ENCODE results near the gene MNX1. TPM values are rescaled to one million over a fixed set of nuclear protein-coding genes. Genes with fewer than 3 reads are reported as not detected.

Gene MNX1
- total and polyA plus RNA-seq, 2 donors (not counting 3 experiments of a cell fraction or from before 2014, with no cell fraction given): not detected

DNA sequence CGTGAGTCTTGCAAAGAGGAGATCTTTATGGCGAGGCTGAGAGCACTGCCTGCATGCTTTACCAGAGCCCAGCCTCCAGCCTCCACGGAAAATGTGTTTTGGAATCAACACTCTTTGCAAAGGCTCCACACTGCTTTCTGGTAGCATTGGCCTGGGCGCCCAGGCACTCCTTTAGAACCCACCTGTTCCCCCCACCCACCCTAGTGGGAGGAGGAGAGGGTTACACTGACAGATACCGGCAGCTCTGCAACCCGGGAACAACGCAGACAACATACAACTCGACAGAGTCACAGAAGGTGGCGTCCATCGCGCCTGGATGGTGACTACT is 5.5 kb upstream of the MNX1 start:
- Histone ChIP-seq H3K27me3 (ENCODE audit: control insufficient read depth in 2 of 2, insufficient read depth in 2 of 2, low read length in 2 of 2) (peaks cover 98 to 100% of the 10 kb centered on the region in 2 experiments), H3K79me2 (ENCODE audit: control insufficient read depth, insufficient read depth, low read length) (no peaks in the 10 kb centered on the region), H3K9me3 (replicated peaks; ENCODE audit: control insufficient read depth, insufficient read depth, low read length) (no peaks in the 10 kb centered on the region), H3K4me2 (ENCODE audit: insufficient read depth, low read length) (no peak overlapping the region), H3K36me3 (ENCODE audit: control insufficient read depth in 2 of 2, extremely low read depth in 1 of 2, insufficient read depth in 2 of 2, low read length in 2 of 2) (no peaks in the 10 kb centered on the region), H2AFZ (ENCODE audit: low read depth, low read length) (no peak overlapping the region), H3K9me1 (replicated peaks; ENCODE audit: control insufficient read depth, extremely low read depth, insufficient read depth, low read length) (no peaks in the 10 kb centered on the region), H3K27ac (ENCODE audit: insufficient read depth, low read depth, low read length) (no peak overlapping the region), H4K20me1 (replicated peaks; ENCODE audit: control insufficient read depth, extremely low read depth, insufficient read depth, low read length) (no peaks in the 10 kb centered on the region), H3K9ac (replicated peaks; ENCODE audit: extremely low read depth, insufficient read depth, low read length) (no peak overlapping the region), H3K4me1 (ENCODE audit: control insufficient read depth, extremely low read depth, insufficient read depth, low read length) (no peaks in the 10 kb centered on the region), H3K4me3 (replicated peaks in 1 of 3; ENCODE audit: insufficient read depth in 1 of 3, low read depth in 1 of 3, low read length in 3 of 3) (no peak overlapping the region)
- FAIRE-seq (no peak), DNase-seq (ENCODE audit: low read depth, low spot score) (no peak)
- POLR2A ChIA-PET: no interaction called here
- no TSS peak for BruUV-seq (replicated peaks)
- CTCF ChIA-PET: no interaction called here
- dilution Hi-C loops (cut with MboI; ENCODE audit: extremely low pct_ligation_motif_present, low sequenced_read_pairs) (no loop called here), intact Hi-C loops (cut with micrococcal nuclease) (loop anchor here (5.0 kb wide), 1 partner anchor 121 kb away; the partner anchor contains the start of gene UBE3C)
- TF ChIP-seq POLR2AphosphoS5 (IDR thresholded peaks at IDR 0.05; ENCODE audit: insufficient read depth, low read depth, low read length) (no peak), GATA2 (IDR thresholded peaks at IDR 0.05; ENCODE audit: insufficient read depth, insufficient read length, low read depth, low read length) (no peak), MYC (IDR thresholded peaks at IDR 0.05; ENCODE audit: low read depth, low read length) (no peak), JUN (IDR thresholded peaks at IDR 0.05; ENCODE audit: borderline replicate concordance, insufficient read depth, insufficient read length, low read depth) (no peak), POLR2A (IDR thresholded peaks at IDR 0.05; ENCODE audit: low read depth, low read length) (no peak), FOS (IDR thresholded peaks at IDR 0.05; ENCODE audit: borderline replicate concordance, insufficient read depth, low read length) (no peak), EZH2 (IDR thresholded peaks at IDR 0.05; ENCODE audit: borderline replicate concordance, low read depth, low read length, severe bottlenecking) (no peak)
- TF ChIP-seq, protein P1, sequence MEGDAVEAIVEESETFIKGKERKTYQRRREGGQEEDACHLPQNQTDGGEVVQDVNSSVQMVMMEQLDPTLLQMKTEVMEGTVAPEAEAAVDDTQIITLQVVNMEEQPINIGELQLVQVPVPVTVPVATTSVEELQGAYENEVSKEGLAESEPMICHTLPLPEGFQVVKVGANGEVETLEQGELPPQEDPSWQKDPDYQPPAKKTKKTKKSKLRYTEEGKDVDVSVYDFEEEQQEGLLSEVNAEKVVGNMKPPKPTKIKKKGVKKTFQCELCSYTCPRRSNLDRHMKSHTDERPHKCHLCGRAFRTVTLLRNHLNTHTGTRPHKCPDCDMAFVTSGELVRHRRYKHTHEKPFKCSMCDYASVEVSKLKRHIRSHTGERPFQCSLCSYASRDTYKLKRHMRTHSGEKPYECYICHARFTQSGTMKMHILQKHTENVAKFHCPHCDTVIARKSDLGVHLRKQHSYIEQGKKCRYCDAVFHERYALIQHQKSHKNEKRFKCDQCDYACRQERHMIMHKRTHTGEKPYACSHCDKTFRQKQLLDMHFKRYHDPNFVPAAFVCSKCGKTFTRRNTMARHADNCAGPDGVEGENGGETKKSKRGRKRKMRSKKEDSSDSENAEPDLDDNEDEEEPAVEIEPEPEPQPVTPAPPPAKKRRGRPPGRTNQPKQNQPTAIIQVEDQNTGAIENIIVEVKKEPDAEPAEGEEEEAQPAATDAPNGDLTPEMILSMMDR (IDR thresholded peaks at IDR 0.05; ENCODE audit: extremely low read depth in 1 of 2, insufficient read depth in 1 of 2, low read depth in 1 of 2, low read length in 2 of 2): no peak
- TF ChIP-seq, protein P2, sequence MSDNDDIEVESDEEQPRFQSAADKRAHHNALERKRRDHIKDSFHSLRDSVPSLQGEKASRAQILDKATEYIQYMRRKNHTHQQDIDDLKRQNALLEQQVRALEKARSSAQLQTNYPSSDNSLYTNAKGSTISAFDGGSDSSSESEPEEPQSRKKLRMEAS (IDR thresholded peaks at IDR 0.05; ENCODE audit: insufficient read depth, insufficient read length): no peak

Measured in endothelial cell of umbilical vein (primary cell).